ENCODE data around the gene SAXO1. TPM values are rescaled to one million over a fixed set of nuclear protein-coding genes. Genes with fewer than 3 reads are reported as not detected.

SAXO1 gene
- total RNA-seq, 1 experiment from 2014 or later: not detected

DNA sequence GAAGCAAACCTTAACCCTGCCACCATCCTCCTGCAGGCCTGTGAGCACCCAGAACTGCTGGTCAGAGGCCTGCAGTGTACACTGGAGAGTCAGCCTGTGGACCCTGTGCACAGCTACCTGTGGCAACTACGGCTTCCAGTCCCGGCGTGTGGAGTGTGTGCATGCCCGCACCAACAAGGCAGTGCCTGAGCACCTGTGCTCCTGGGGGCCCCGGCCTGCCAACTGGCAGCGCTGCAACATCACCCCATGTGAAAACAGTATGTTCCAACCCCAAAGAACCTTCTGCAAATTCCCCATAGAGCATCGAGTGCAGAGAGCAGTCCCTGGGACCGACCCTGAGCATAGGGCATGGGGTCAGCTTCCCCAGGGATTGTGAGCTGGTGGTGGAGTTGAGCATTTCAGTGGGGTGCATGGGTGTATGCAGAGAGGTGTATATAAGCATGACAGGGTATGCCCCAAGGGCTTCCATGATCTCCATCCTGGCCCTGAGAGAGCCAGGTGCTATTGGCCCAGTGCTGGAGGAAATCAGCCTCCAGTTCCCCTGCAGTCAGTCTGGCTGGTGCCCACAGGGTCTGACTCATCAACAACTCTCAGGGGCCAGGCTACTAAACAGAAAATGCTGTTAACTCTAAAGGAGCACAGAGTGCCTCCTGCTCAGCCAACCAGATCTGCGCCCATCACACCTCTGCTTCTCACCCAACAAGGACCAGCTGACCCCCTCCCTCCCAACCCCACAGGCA lies 126.2 kb downstream of the SAXO1 start:
- H3F3A ChIP-seq (ENCODE audit: low read length, unreplicated experiment): no peaks in the 10 kb centered on the region
- POLR2A ChIA-PET (ENCODE audit: unreplicated experiment): no interaction called here
- H4K20me1 ChIP-seq (ENCODE audit: low read length): no peaks in the 10 kb centered on the region
- H3K4me2 ChIP-seq (ENCODE audit: low read length): no peak overlapping the region
- no peak overlapping the region for H3K4me3 ChIP-seq (ENCODE audit: low read length)
- H3K9me3 ChIP-seq (ENCODE audit: low read length): no peaks in the 10 kb centered on the region
- no peak overlapping the region for H3K9ac ChIP-seq (ENCODE audit: low read length)
- H3K4me1 ChIP-seq (ENCODE audit: insufficient read depth, low read length): no peaks in the 10 kb centered on the region; the same call in 1 of the 2 replicates
- no TSS peak for BruUV-seq (replicated peaks)
- intact Hi-C loops (cut with micrococcal nuclease): no loop called here
- no peaks in the 10 kb centered on the region for H3K27me3 ChIP-seq (ENCODE audit: low read length)
- DNase-seq: peak; percentile 45
- H3K27ac ChIP-seq (ENCODE audit: low read length): no peak overlapping the region
- no peaks in the 10 kb centered on the region for H3K79me2 ChIP-seq (ENCODE audit: low read length)
- TF ChIP-seq EZH2phosphoT487 (IDR thresholded peaks at IDR 0.05; ENCODE audit: borderline replicate concordance, low read length) (no peak), EZH2 (IDR thresholded peaks at IDR 0.05; ENCODE audit: low read length, unreplicated experiment) (no peak)
- TF ChIP-seq, protein P1, sequence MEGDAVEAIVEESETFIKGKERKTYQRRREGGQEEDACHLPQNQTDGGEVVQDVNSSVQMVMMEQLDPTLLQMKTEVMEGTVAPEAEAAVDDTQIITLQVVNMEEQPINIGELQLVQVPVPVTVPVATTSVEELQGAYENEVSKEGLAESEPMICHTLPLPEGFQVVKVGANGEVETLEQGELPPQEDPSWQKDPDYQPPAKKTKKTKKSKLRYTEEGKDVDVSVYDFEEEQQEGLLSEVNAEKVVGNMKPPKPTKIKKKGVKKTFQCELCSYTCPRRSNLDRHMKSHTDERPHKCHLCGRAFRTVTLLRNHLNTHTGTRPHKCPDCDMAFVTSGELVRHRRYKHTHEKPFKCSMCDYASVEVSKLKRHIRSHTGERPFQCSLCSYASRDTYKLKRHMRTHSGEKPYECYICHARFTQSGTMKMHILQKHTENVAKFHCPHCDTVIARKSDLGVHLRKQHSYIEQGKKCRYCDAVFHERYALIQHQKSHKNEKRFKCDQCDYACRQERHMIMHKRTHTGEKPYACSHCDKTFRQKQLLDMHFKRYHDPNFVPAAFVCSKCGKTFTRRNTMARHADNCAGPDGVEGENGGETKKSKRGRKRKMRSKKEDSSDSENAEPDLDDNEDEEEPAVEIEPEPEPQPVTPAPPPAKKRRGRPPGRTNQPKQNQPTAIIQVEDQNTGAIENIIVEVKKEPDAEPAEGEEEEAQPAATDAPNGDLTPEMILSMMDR (conservative IDR thresholded peaks at IDR 0.05; ENCODE audit: low read depth, low read length): no peak
- H3K36me3 ChIP-seq (ENCODE audit: low read depth, low read length): no peaks in the 10 kb centered on the region
- no peaks in the 10 kb centered on the region for H3K9me2 ChIP-seq (replicated peaks; ENCODE audit: low read length)
- ATAC-seq: peak; percentile 79; the same call in 1 of the 2 replicates
- H2AFZ ChIP-seq (ENCODE audit: low read length): no peak overlapping the region
- CTCF ChIA-PET: no interaction called here

DNA sequence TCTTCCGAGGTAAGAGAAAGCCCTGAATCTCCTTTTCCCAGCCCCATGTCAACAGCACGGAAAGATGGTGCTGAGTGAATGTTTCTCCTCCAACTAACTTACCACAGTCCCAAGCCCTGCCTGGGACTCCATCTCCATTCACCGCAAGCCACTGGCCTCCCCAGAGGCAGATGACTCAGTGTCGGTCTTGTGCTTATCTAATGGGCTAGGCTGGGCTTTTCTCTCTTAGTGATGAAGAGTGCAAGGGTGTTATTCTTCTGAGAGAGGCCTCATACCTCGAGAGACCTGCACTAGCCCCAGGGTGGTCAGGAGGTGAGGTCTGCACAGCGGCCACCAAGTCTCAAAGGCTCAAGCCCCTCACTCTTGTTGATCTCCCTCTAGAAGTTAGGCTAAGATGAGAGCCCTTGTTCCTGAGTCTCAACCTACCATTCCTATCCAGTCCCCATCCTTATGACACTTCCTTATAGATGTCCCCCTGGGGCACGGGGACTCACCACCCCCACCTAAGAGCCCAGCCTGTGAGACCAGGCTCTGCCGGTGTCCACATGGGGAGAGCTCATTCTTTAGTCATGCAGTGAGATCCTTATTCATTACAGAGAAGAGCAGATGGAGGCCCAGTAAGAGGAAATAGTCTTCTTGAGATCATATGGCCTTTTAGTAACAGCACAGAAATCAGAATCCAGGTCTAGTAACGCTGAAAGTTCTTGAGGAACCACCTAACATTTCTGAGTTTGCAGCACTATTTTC lies 127.0 kb downstream of the SAXO1 start:
- Histone ChIP-seq H3K27me3 (ENCODE audit: low read length) (no peaks in the 10 kb centered on the region), H3K9me3 (ENCODE audit: low read length) (no peaks in the 10 kb centered on the region), H3K4me3 (ENCODE audit: low read length) (no peak overlapping the region), H3K4me2 (ENCODE audit: low read length) (no peak overlapping the region), H3K9ac (ENCODE audit: low read length) (no peak overlapping the region), H3K36me3 (ENCODE audit: low read depth, low read length) (no peaks in the 10 kb centered on the region), H3F3A (ENCODE audit: low read length, unreplicated experiment) (no peaks in the 10 kb centered on the region), H4K20me1 (ENCODE audit: low read length) (no peaks in the 10 kb centered on the region), H3K79me2 (ENCODE audit: low read length) (no peaks in the 10 kb centered on the region), H3K4me1 (ENCODE audit: insufficient read depth, low read length) (no peaks in the 10 kb centered on the region; the same call in 1 of the 2 replicates), H3K27ac (ENCODE audit: low read length) (no peak overlapping the region), H2AFZ (ENCODE audit: low read length) (no peak overlapping the region), H3K9me2 (replicated peaks; ENCODE audit: low read length) (no peaks in the 10 kb centered on the region)
- ChIA-PET CTCF (no interaction called here), POLR2A (ENCODE audit: unreplicated experiment) (no interaction called here)
- TF ChIP-seq, protein P1 (conservative IDR thresholded peaks at IDR 0.05; ENCODE audit: low read depth, low read length): no peak
- TF ChIP-seq EZH2phosphoT487 (IDR thresholded peaks at IDR 0.05; ENCODE audit: borderline replicate concordance, low read length) (no peak), EZH2 (IDR thresholded peaks at IDR 0.05; ENCODE audit: low read length, unreplicated experiment) (no peak)
- BruUV-seq (replicated peaks): no TSS peak
- ATAC-seq (no peak), DNase-seq (no peak)
- intact Hi-C loops (cut with micrococcal nuclease): no loop called here
